GM19351 (cell line): ENCODE data around the gene GRIA1.
"Not testable (repeated sequence)": the region's sequence is repeated elsewhere in the genome, so short reads cannot be mapped to it uniquely, and the experiment has no call there.

Experiments
- ATAC-seq: cut with Tn5 transposase; IDR thresholded peaks from one replicate; pipeline ENCODE4 v1.9.1; 2021; ENCODE audit warnings: mild to moderate bottlenecking, moderate library complexity; ENCODE audit not compliant: unreplicated experiment

The GRIA1 gene

DNA sequence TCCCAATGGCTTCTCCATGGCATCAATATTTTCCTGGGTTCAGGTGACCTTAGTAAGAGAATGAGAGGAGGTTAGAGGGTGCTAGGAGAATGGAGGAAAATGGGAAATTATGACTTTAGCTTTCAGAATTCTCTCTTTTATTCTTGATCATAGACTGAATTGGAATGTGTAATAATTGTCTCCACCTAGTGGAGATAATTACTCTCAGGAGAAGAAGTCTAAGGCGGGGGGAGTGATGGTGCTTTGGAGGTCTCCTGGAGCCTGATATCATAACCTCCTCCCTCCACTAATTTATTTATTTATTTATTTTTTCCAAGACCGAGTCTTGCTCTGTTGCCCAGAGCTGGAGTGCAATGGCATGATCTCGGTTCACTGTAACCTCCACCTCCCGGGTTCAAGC lies 221.3 kb downstream of the GRIA1 start:
- ATAC-seq = no peak

DNA sequence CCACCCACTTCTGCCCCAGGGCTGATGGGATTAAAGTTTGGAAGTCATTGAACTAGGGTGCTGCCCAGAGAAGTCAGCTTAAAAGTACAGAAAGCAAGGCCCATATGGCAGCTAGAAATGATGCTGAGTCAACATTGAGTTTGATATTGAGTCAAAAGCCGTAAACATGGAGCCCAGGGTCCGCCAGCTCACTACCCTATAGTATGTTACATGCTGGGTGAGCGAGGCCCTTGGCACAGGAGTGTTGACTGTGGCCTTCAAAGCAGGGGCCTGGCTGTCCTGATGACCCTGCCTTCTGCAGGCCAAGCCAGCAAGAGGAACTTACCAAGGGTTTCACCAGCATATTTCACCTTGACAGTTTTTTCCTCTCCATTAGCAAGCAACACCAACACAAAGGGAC lies 222.5 kb downstream of the GRIA1 start:
- no peak for ATAC-seq

DNA sequence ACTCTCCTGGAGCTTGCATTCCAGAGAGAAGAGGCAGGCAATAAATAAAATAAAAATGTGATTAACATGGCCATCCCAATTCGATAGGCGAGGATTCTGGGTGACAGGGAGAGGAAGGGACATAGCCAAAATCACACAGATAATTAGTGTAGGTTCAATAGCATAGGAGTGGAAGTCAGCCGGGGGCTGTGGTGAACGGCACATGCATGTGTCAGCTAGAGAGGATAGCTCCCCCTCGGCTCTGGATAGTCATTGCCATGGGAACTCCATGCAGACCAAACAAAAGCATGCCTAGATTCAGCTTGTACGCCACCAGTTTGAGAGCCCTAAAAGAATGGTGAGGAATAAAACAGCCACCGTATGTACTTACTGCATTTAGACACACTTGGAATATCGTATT lies 223.5 kb downstream of the GRIA1 start:
- no peak for ATAC-seq

DNA sequence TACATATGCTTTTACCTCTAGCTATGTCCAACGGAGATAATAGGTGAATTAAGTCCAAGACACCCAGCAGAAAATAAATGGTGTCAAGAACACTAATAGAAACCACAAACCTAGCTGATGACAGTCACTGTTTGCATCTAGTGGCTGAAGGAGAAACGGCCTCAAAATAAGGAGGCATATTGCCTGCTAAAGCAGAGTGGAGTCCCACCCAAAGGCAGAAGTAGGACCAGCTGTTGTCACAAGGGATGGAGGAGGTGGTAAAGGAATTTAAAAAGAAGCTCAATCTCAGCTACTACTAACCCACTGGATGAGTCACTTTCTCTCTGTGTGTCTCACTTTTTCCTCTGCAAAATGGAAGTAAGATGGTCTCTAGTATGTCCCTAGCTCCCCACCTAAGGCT lies 224.3 kb downstream of the GRIA1 start:
- no peak for ATAC-seq

DNA sequence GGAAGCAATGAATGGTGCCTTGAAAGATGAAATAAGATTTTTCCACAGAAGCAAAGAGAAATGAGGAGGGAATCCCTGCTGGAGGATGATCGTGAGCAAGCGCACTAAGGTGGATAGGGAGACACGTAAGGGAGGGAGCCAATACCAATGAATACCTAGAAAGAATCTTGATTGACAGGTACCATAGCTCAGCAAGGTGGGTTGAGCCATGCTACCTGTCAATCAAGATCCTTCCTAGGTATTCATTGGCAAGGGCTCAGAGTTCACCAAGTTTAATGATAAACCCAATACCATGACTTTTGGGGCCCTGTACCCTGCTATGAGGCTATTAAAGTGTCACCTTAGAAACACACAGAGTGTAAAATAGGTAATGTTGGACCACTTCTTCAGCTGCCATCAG lies 226.8 kb downstream of the GRIA1 start:
- no peak for ATAC-seq

DNA sequence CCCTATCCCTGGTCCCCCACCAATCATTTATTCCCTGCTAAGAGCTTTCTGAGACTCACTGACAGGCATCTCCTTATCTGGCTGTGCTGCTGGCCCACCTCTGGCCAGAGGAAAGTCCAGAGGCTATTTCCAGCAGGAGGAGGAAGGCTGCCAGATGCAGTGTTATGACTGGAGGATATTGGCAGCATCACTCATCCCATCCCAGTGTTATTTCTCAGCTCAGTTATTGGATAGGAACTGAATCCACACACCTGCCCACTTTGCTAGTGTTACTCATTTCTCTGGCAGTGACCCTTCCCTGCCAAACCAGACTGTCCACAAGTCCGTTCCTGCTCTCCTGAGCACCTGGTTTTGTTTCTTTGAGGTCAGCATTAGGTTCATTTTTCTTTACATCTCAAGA lies 228.2 kb downstream of the GRIA1 start:
- no peak for ATAC-seq

DNA sequence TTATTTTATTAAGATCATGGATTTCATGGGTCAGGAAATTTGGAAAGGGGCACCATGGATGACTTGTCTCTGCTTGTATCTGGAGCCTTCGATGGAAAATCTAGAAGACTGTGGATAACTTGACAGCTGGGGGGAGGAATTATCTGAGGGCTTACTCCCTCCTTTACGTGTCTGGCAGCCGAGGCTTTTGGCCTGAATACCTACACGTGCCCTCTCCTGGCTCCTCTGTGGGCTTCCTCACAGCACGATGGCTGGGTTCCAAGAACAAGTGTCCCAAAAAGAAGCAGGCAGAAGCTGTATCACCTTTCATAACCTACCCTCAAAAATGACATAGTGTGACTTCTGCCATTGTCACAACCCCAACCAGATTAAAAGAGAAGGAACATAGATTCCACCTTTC lies 228.9 kb downstream of the GRIA1 start:
- ATAC-seq = no peak

DNA sequence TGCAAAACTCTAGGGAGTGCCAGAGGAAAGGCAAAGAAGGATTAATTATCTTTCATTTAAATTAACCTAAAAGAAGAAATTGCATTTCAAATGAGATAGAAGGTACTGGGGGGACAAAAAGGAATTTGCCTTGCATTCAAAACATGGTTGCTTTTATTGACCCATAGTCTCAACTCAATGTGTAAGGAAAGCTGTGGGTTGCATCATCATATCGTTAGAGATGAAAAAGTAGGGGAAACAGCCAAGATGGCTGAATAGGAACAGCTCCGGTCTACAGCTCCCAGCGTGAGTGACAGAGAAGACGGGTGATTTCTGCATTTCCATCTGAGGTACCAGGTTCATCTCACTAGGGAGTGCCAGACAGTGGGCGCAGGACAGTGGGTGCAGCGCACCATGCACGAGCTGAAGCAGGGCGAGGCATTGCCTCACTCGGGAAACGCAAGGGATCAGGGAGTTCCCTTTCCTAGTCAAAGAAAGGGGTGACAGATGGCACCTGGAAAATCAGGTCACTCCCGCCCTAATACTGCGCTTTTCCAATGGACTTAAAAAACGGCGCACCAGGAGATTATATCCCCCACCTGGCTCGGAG lies 232.6 kb downstream of the GRIA1 start:
- not testable (repeated sequence) for ATAC-seq

DNA sequence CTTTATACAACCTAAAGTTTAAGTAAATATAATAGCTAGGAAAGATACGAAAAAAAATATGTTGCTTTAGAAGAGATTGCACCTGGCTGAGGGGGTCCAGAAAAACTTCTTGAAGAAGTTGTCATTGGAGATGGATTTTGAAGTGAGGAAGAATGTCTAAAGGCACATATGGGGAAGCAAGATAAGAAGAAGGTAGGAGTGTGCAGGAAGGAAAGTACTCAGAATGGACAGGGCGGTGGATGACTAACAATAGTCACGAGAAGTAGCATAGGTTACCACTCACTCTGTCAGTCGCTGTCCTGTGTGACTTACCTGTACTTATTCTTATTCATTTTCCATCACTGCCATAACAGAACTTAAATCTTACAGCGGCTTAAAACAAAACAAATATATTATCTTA lies 251.6 kb downstream of the GRIA1 start:
- no peak for ATAC-seq

DNA sequence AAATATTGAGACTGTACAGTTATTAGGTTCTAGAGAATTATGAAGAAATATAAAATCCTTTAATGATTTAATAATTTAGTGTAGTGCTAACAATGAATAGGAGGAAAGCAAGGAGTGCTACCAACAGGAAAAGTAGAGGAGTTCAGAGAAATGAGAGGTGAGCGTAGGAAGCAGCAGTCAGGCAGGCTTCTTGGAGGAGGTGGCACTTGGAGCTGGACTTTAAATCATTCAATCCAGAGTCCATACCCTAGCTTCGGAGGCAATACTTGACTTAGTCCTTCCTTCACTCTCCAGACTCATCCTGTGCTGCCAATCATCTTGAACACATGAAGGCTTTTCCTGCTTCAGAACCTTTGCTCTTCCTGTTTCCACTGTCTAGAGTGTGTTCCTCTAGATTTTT lies 254.3 kb downstream of the GRIA1 start:
- ATAC-seq = no peak

DNA sequence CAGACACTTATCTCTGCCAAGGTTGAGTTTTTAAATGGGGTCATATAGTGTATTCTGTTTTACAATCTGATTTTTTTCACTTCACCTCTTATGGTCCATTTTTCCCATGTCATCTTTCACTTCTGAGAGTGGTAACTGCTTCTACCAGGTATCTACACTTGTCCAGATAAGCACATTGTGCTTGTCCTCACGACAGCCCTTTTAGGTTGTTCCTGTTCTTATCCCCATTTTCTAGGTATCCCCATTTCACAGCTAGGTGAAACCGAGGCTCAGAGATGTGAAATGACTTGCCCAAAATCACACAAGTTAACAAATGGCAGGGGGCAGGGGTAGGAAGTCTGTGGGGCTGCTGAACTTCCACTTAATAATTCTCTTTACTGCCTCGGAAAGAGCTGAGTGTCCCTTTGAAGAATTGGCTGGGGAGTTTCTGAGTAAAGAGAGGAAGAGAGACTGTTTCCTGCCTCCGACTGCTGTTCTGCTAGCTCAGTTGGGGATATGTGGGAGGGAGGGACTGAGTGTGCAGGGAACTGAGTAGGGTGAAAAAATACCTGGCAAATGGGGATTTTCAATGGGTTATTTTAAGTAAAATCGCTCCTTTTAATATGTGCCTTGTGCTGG lies 255.4 kb downstream of the GRIA1 start:
- no peak for ATAC-seq

DNA sequence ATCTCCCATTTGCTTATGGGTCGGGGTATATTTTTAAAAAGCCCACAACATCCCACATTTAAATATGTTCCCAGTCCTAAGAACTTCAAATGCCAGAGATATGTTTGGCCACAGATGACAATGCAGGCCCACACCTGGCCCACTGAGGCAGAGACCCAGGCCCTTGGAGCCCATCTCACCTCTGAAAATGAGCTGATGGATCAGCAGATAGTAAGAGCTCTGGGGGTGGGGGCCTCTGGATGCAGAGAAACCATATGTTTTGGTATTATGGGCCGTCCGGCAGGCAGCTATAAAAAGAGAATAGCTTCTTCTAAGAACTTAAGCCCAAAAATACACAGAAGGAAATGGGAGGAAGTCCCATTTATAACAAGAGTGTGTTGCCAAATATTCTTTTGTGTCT lies 256.0 kb downstream of the GRIA1 start:
- ATAC-seq = no peak

DNA sequence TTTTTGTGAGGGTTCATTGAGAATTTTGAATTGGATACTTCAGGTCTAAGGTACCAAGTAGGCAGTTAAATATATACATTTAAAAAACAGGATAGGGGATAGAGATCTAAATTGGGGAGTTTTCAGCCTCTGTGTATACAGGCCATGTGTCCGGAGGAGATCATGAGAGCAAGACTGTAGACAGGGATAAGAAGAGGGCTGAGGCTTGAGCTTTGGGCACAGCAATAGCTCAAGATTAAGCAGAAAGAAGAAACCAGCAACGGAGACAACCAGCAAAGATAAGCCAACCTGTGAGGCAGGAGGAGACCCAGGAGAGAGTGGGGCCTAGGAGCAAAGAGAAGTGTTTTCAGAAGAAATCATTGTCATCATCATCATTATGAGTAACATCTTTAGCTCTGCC lies 258.4 kb downstream of the GRIA1 start:
- no peak for ATAC-seq

DNA sequence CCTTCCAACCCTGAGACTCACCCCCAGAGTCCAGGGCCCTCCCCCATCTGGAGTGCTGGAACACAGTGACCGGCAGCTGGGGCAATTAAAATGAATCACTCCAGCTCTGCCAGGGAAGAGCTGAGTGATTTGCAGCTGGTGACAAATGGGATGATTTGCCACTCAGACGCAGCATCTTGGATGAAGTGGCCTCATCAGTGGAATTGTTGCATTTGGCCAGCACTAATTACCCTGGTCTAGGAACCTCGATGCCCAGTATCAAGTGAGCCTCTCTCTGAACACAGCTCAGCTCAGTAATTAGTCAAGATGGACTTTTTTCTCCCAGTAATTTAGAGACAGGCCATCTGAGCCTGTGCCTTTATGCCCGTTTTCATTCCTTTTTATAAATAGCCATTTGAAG lies 259.5 kb downstream of the GRIA1 start:
- ATAC-seq = no peak

DNA sequence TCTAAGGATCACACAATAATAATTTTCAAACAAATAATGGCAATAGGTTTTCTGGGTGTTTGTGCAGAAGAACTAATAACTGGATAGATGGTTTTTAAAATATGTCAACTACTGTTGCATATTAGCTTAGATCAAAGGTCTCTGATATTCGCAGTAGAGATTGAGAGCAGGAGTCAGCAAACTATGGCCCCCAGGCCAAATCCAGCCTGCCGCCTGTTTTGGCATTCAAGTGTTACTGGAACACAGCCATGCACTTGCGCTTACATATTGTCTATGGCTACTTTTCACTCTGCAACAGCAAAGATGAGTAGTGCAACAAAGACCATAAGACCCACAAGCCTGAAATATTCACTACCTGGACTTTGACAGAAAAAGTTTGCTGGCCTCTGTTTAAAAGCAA lies 260.8 kb downstream of the GRIA1 start:
- no peak for ATAC-seq

DNA sequence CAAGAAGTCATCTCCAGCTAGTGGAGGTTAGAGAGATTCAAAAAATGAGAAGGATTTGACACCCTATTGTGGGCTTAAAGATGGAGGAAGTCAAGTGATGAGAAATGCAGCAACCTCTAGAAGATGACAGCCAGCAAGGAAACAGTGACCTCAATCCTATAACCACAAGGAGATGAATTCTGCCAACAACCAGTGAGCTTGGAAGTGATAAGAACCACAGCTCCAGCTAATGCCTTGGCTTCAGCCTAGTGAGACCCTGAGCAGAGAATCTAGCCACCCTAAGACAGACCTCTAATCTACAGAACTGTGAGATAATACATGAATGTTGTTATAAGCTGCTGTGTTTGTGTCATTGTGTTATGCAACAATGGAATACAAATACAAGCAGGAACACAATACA lies 262.4 kb downstream of the GRIA1 start:
- no peak for ATAC-seq

DNA sequence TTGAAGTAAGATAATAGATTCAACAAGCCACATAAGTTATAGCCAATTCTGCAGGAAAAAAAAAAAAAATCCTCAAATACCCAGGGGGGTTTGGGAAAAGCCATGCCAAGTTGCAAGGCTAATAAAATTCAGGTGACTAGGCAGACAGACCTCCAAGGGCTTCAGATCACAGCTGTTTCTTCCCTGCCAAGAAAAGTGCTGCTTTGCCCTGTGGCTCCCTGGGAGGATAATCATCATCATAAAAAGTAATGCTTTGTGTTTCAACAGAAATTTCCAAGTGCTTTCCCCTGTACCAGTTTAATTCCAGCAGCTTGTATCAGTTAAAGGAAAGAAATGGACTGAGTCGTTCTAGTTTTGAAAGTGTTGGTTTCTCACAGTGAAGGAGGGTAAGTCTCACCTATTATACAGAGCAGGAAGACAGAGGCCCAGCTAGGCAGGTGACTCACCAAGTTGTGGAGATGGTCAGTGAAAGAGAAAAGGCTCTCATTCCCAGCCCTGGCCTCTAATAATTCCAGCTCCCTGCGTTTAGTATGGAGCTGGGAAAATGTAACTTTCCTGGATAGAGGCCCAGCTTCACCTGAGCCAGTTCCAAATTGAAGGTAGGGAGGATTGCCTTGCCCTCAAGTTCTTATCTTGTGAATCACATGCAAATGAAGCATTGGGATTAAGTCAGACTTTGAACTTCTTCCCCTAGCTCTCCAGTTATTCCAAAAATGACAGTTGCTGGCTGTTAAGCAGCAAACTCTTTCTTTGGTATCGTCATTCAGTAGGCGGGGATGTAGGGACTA lies 263.4 kb downstream of the GRIA1 start:
- ATAC-seq = no peak

DNA sequence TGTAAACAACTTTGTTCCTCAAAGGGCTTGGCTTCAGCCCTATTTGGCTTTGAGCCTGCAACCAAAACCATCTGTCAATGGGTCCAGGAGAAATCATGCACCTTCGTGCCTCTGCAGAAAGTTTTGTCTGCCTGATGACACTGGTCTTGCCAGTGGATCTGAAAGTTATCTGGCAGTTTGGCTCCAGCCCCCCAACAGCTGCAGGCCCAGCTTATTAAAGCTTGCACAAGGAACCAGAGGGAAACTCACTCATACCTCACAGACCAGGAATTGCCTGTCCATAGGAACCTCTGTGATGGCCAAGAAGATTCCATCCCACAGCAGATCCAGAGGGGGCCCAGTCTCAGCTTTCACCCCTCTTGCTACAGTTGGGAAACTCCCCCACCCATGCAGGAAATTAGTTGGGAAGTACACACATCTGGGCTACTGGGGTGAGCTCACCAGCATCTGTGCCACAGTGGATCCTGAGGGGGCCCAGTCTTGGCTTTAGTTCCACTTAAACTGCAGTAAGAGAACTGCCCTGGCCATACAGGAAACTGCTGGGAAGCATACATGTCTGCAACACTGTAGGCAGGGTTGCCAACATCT lies 265.5 kb downstream of the GRIA1 start:
- no peak for ATAC-seq

DNA sequence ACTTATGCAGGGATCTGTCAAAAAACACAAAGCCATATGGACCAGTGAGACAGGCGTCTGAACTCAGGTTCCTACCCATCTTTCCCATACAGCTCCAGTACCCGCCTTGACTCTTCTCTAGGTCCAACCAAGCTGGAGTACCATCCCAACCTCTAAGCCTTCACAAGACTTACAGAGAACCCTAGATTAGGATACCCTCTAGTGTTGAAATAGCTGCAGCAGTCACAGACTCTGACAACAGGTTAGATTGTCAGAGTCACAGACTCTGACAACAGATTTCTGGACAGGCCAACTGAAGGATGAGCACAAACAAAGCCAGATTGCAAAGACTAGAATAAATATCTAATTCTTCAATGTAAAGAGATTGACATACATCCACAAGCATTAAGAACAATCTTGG lies 266.1 kb downstream of the GRIA1 start:
- no peak for ATAC-seq

DNA sequence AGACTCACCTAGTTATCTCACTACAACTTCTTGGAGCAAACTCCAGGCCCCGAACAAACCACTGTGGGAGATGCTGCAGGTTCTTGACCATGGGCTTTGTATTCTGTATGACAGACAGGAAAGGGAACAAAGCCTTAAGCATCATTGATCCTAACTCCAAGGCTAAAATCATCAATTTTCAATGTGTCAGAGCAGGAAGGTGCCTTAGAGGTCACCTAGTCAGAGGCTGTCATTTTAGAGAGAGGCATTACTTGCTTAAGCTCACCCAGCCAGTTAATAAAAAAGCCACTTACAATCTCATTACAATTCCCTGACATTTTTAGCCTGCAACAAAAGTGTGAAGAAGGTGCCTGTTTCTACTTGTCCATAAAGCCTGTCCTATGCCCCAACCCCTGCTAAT lies 275.5 kb downstream of the GRIA1 start:
- ATAC-seq = no peak

DNA sequence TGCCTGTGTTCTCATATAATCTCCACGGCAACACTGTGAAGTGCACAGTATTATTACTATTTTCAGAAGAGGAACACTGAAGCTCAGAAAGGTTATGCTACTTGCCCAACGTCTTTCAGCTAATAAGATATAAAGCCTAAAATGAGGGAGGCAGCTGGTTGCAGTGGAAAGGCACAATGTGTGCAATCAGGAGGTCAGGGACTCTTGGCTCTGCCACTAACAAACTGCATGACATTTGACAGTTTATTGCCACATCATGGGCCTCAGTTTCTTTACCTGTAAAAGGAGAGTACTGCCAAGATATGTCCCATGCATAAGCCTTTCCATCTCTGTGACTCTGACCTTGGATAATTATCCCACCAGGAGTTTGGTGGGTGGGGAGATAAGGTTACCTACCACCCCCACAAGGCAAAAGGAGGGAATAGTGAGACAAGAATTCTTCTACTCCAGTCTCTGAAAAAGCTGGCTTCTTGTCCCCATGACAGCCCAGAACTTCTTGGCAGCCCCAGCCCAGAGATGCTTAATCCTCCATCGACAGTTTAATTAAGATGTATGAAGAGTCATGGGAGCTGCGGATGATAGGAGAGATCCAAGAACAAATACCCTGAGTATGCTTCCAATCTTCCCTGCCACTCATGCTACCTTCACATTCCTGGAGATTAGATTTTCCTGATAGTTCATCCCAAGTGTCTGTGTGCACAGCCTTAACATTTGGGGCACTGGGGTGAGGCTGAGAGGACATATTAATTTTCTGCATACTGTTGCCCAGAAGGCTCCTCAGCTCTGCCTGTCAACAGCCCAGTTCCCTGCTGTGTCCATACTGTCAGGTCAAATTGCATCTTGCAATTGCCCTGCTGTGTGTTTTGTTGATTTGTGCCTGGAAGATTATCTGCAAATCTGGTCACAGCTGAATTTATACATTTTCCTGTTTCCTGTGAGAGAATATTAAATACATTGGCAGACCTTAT lies 277.0 kb downstream of the GRIA1 start:
- ATAC-seq = no peak
